Smooth muscle cell (in vitro differentiated cells): ENCODE data around the gene TFPI. TPM values are rescaled to one million over a fixed set of nuclear protein-coding genes. Genes with fewer than 3 reads are reported as not detected.
A peak's percentile ranks its signal among the peaks of the same experiment; 100 is the strongest.

Source experiments
- DNase-seq: peaks from one replicate; lab custom pipeline; 2025; ENCODE audit not compliant: unreplicated experiment; lab: John Stamatoyannopoulos, UW
- H2AFZ ChIP-seq: fragments of 200-600 bp; sonication (generic); 2 replicates; pipeline ENCODE4 v1.6.0; 2016; ENCODE audit warnings: antibody characterized with exemption, low read depth, mild to moderate bottlenecking
- H3F3A ChIP-seq: fragments of 200-600 bp; sonication (generic); 2 replicates; pipeline ENCODE4 v1.6.0; 2017; ENCODE audit warnings: antibody characterized with exemption, low read depth
- H3K27ac ChIP-seq: fragments of 200-600 bp; sonication (generic); 2 replicates; pipeline ENCODE4 v1.5.1; 2016; ENCODE audit warnings: low read depth, mild to moderate bottlenecking
- H3K27me3 ChIP-seq: fragments of 200-600 bp; sonication (generic); 2 replicates; pipeline ENCODE4 v1.6.1; 2016; ENCODE audit warnings: low read depth, mild to moderate bottlenecking
- H3K36me3 ChIP-seq: fragments of 200-600 bp; sonication (generic); 2 replicates; pipeline ENCODE4 v1.5.1; 2016; ENCODE audit warnings: low read depth
- H3K4me1 ChIP-seq: fragments of 200-600 bp; sonication (generic); 2 replicates; pipeline ENCODE4 v1.5.1; 2016; ENCODE audit warnings: low read depth
- H3K4me2 ChIP-seq: fragments of 200-600 bp; sonication (generic); 2 replicates; pipeline ENCODE4 v1.6.0; 2016; ENCODE audit warnings: mild to moderate bottlenecking
- H3K4me3 ChIP-seq: fragments of 200-600 bp; sonication (generic); 2 replicates; pipeline ENCODE4 v1.5.1; 2016; ENCODE audit warnings: mild to moderate bottlenecking
- H3K79me2 ChIP-seq: fragments of 200-600 bp; sonication (generic); 2 replicates; pipeline ENCODE4 v1.6.0; 2016; ENCODE audit warnings: low read depth, mild to moderate bottlenecking
- H3K9ac ChIP-seq: fragments of 200-600 bp; sonication (generic); 2 replicates; pipeline ENCODE4 v1.6.0; 2016; ENCODE audit warnings: low read depth
- H3K9me3 ChIP-seq: fragments of 200-600 bp; sonication (generic); replicated peaks from 2 replicates; pipeline ENCODE4 v1.5.1; 2016; ENCODE audit warnings: low read depth
- H4K20me1 ChIP-seq: fragments of 200-600 bp; sonication (generic); 2 replicates; pipeline ENCODE4 v1.6.0; 2016; ENCODE audit warnings: low read depth
- WGBS: methylation state at CpG from one replicate; pipeline ENCODE4 v1.1.7; 2016; ENCODE audit warnings: low lambda C conversion rate; 5-methylcytosine and 5-hydroxymethylcytosine counted together
- polyA plus RNA-seq: library from polyadenylated mRNA; unstranded; fragments of >200 nt; fragmentation: Nextera tagmentation; extraction: Ambion mirVana; gene quantifications from 2 replicates; pipeline ENCODE4 v1.2.1, GENCODE V29; 2016
- total RNA-seq: library from RNA; depleted of rRNA; stranded (reverse); fragments of >200 nt; gene quantifications from 2 replicates; pipeline ENCODE4 v1.2.3, GENCODE V29; 2014
- TF ChIP-seq, protein P1 (sequence below): fragments of 200-600 bp; sonication (generic); IDR thresholded peaks from 2 replicates; pipeline ENCODE4 v1.5.1; 2017; ENCODE audit warnings: borderline replicate concordance, mild to moderate bottlenecking, antibody characterized with exemption; ENCODE audit not compliant: insufficient read depth, poor library complexity, severe bottlenecking

TFPI gene
- total and polyA plus RNA-seq, 2 experiments from 2014 or later = 169 to 194 TPM

DNA sequence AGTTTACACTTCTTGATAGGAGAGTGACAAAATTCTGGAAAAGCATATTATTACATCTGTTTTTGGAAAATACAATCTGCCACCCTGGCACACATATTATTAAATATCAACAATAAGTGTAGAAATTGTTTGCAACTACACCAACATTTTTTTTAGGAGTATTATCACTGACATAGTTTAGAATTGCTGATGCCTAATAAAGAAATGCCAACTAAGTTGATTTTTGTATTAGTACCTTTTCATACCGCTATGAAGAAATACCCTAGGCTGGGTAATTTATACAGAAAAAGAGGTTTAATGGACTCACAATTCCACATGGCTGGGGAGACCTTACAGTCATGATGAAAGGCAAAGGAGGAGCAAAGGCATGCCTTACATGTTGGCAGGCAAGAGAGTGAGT is 35.9 kb upstream of the TFPI start:
- H3K27ac ChIP-seq = no peak overlapping the region
- no peaks in the 10 kb centered on the region for H3K27me3 ChIP-seq
- H3K4me2 ChIP-seq = no peak overlapping the region
- no peaks in the 10 kb centered on the region for H3K9me3 ChIP-seq
- WGBS = 100% methylated on average over 1 of the region's 1 CpG
- no peaks in the 10 kb centered on the region for H4K20me1 ChIP-seq
- H3K36me3 ChIP-seq = no peaks in the 10 kb centered on the region
- TF ChIP-seq, protein P1, sequence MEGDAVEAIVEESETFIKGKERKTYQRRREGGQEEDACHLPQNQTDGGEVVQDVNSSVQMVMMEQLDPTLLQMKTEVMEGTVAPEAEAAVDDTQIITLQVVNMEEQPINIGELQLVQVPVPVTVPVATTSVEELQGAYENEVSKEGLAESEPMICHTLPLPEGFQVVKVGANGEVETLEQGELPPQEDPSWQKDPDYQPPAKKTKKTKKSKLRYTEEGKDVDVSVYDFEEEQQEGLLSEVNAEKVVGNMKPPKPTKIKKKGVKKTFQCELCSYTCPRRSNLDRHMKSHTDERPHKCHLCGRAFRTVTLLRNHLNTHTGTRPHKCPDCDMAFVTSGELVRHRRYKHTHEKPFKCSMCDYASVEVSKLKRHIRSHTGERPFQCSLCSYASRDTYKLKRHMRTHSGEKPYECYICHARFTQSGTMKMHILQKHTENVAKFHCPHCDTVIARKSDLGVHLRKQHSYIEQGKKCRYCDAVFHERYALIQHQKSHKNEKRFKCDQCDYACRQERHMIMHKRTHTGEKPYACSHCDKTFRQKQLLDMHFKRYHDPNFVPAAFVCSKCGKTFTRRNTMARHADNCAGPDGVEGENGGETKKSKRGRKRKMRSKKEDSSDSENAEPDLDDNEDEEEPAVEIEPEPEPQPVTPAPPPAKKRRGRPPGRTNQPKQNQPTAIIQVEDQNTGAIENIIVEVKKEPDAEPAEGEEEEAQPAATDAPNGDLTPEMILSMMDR = no peak
- H3K4me1 ChIP-seq = no peaks in the 10 kb centered on the region
- no peak overlapping the region for H3K9ac ChIP-seq
- H2AFZ ChIP-seq = no peak overlapping the region
- no peaks in the 10 kb centered on the region for H3K79me2 ChIP-seq
- DNase-seq = no peak
- no peak overlapping the region for H3K4me3 ChIP-seq
- no peaks in the 10 kb centered on the region for H3F3A ChIP-seq

DNA sequence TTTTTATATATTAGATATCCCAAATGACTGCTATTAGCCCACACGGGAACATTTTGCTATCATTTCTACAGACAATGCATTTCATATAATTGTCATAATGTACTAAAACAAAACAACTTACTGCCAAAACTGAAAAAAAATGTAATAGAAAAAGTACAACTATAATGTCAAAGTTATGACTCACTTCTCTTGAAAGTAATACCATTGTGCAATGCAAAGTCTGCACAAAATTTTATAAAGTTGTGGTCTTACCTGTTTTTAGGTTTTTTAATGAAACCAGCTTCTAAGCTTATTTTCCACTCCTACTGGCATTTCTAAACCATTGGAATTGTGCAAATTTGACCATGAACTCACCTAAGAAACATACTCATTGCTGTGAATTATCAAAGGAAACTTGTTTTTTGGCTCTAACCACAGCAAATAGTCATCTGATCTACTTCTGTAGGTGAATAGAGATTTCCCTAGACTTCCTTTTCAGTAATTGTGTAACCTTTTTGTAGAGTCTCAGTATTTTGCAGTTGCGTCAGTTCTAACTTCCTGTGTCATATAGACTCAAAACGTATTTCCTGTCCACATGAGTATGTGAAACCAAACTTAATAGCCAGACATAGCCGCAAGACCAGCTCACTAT is 31.9 kb upstream of the TFPI start:
- no peaks in the 10 kb centered on the region for H4K20me1 ChIP-seq
- no peak overlapping the region for H2AFZ ChIP-seq
- peak overlapping the region; percentile 16 for H3K4me2 ChIP-seq
- DNase-seq = no peak
- H3K9me3 ChIP-seq = no peaks in the 10 kb centered on the region
- TF ChIP-seq, protein P1 = no peak
- H3F3A ChIP-seq = no peaks in the 10 kb centered on the region
- no peaks in the 10 kb centered on the region for H3K36me3 ChIP-seq
- no peaks in the 10 kb centered on the region for H3K79me2 ChIP-seq
- H3K4me3 ChIP-seq = no peak overlapping the region
- no peaks in the 10 kb centered on the region for H3K27me3 ChIP-seq
- H3K27ac ChIP-seq = peak overlapping the region; percentile 46
- H3K4me1 ChIP-seq = peaks cover 1% of the 10 kb centered on the region
- H3K9ac ChIP-seq = no peak overlapping the region
- 91% methylated on average over 4 of the region's 4 CpGs for WGBS

DNA sequence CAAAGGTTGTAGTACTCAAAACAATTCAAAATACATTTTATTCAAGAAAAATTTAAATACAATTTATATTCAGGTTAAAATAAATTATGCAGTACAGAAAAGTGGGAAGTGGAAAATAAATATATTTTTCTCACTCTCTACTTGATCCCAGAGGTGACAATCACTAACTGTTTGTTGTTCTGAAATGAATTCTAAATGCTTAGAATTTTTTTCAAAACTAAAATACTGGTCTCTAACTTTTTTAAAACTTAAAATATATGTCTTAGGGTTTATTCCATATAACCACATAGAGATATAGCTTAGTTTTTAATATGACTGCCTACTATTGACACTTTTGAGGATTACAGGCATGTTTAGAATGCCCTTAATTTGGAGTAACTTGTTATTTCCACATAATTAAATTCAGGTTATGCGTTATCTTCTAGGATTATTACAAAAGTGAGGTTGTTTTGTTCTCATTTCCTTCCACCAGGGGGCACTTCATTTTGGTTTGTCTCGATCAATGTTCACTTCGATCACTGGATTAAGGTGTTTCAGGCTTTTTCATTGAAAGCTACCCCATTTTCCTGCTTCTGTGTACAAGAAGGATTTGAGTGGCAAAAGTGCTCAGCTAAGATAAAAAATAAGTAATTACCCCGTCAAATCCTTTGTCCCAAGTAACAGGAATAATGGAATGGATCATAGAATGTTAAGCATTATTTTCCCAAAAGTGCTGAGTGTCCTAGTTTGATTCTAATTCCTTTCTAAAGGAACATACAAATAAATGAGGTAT is 27.1 kb upstream of the TFPI start:
- no peaks in the 10 kb centered on the region for H3K27me3 ChIP-seq
- no peaks in the 10 kb centered on the region for H4K20me1 ChIP-seq
- 15% methylated on average over 4 of the region's 4 CpGs for WGBS
- H3K27ac ChIP-seq = peak overlapping the region; percentile 42
- no peaks in the 10 kb centered on the region for H3K9me3 ChIP-seq
- H3K79me2 ChIP-seq = no peaks in the 10 kb centered on the region
- TF ChIP-seq, protein P1 = peak; percentile 75
- peak overlapping the region; percentile 83 for H2AFZ ChIP-seq
- H3F3A ChIP-seq = no peaks in the 10 kb centered on the region
- no peak for DNase-seq
- no peaks in the 10 kb centered on the region for H3K36me3 ChIP-seq
- peak overlapping the region; percentile 53 for H3K4me3 ChIP-seq
- H3K4me1 ChIP-seq = peaks cover 22% of the 10 kb centered on the region
- H3K4me2 ChIP-seq = peak overlapping the region; percentile 77
- H3K9ac ChIP-seq = peak overlapping the region; percentile 76
